Testis (tissue), 2 donors: ENCODE results near the gene RPTOR.

ENCODE experiments used
- POLR2A ChIP-seq: fragments of 450-650 bp; IDR thresholded peaks from one replicate; pipeline ENCODE4 v1.6.1; 2017; ENCODE audit warnings: antibody characterized with exemption, mild to moderate bottlenecking, moderate library complexity
- TF ChIP-seq, protein P1 (sequence below), 3 experiments: fragments of 450-650 bp in 2 of 3; fragments of 200-600 bp in 1 of 3; sonication (generic) in 1 of 3; IDR thresholded peaks; one replicate each; pipeline ENCODE4 v1.5.1; 2016 to 2019; ENCODE audit warnings: antibody characterized with exemption in 3 of 3, mild to moderate bottlenecking in 2 of 3, moderate library complexity in 1 of 3

DNA sequence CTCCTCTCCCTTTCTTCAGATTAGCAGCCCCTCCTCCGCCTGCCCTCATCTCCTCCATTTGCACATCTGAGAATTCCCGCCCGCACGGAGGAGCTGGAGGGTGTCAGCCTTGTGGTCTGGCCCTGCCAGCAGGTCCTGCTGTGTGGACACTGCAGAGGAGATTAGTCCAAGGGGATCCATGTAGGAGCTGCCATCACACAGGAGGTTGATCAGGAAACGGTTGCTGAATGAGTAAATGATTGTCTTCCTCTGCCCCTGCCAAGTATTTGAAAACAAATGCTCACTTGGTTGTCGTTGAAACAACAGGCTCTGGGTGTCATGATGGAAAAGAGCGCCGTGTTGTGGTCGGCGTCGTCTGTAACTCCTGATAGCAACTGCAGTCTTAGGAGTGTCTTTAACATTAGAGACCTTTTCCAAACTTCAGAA is 383.2 kb downstream of the RPTOR start:
- TF ChIP-seq, protein P1, sequence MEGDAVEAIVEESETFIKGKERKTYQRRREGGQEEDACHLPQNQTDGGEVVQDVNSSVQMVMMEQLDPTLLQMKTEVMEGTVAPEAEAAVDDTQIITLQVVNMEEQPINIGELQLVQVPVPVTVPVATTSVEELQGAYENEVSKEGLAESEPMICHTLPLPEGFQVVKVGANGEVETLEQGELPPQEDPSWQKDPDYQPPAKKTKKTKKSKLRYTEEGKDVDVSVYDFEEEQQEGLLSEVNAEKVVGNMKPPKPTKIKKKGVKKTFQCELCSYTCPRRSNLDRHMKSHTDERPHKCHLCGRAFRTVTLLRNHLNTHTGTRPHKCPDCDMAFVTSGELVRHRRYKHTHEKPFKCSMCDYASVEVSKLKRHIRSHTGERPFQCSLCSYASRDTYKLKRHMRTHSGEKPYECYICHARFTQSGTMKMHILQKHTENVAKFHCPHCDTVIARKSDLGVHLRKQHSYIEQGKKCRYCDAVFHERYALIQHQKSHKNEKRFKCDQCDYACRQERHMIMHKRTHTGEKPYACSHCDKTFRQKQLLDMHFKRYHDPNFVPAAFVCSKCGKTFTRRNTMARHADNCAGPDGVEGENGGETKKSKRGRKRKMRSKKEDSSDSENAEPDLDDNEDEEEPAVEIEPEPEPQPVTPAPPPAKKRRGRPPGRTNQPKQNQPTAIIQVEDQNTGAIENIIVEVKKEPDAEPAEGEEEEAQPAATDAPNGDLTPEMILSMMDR (IDR thresholded peaks at IDR 0.05): no peak
- TF ChIP-seq POLR2A: no peak
